ENCODE measurements around the gene NSUN5.
"Not testable (repeated sequence)": the region's sequence is repeated elsewhere in the genome, so short reads cannot be mapped to it uniquely, and the experiment has no call there.

The NSUN5 gene

DNA sequence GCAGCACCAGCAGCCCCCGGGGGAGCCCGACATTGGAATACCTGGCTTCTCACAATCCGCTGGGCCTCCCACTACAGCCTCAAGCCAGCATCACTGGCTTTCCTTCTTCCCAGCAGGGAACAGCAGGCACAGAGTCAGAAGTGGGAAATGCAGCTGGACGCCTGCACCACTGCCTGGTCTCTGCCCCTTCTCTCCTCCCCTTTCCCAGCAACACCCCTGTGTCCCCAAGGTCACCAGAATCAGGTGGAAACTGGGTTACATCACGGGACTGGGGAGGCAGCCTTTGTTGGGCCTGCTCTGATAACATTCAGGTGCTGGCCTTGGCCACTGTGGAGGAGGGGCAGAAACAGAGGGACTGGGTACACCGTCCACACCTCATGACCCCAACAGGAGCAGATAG is 16.8 kb upstream of the NSUN5 start:
- H3K27ac ChIP-seq (ENCODE audit: low read depth, low read length); H3K36me3 ChIP-seq (ENCODE audit: low read length); H3K27me3 ChIP-seq (ENCODE audit: low read length); H3K9me3 ChIP-seq (ENCODE audit: insufficient read depth, low read length); H3K9me2 ChIP-seq (replicated peaks; ENCODE audit: insufficient read depth, low read length); H3F3A ChIP-seq (ENCODE audit: insufficient read depth); H3K4me2 ChIP-seq (ENCODE audit: low read depth, low read length, poor library complexity, severe bottlenecking); H3K79me2 ChIP-seq (ENCODE audit: insufficient read depth, low read length); H4K20me1 ChIP-seq (ENCODE audit: low read depth, low read length); H2AFZ ChIP-seq (ENCODE audit: low read depth, low read length, severe bottlenecking); H3K4me3 ChIP-seq (ENCODE audit: insufficient read depth, low read length, poor library complexity, severe bottlenecking); H3K9ac ChIP-seq (ENCODE audit: low read length): not testable (repeated sequence)

DNA sequence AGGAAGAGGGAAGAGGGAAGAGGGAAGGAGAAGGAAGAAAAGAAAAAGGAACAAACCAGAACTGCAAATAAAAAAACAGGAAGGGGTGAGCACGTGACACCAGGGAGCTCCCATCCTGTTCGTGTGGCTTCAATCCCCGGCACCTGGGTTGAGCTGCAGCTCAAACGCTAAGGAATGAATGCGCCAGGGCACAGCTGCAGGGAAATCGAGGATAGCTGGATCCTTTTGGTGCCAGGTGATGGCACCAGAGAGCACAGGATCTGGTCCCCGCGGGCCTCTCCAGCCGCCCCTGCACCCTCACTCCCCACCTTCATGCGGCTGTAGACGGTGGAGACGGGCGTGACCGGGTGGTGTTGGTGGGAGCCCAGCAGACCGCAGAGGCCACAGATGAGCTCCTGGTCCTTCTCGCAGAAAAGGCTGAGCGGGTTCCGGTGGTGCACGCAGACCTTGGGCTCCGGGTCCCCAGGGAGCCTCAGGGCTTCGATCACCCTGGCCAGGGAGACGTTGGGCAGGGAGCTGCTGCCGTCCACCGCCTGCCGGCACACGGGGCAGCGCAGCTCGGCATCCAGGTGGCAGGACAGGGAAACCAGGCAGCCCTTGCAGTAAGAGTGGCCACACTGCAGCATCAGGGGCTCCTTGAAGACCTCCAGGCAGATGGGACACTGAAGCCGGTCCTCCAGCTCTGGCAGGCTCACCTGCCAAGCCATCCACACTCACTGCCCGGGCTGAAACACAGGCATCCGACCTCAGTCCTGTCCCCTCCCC is 15.6 kb upstream of the NSUN5 start:
- not testable (repeated sequence) for H3F3A ChIP-seq (ENCODE audit: insufficient read depth); H3K4me3 ChIP-seq (ENCODE audit: insufficient read depth, low read length, poor library complexity, severe bottlenecking); H3K36me3 ChIP-seq (ENCODE audit: low read length); H3K27me3 ChIP-seq (ENCODE audit: low read length); H3K4me2 ChIP-seq (ENCODE audit: low read depth, low read length, poor library complexity, severe bottlenecking); H3K79me2 ChIP-seq (ENCODE audit: insufficient read depth, low read length); H4K20me1 ChIP-seq (ENCODE audit: low read depth, low read length); H2AFZ ChIP-seq (ENCODE audit: low read depth, low read length, severe bottlenecking); H3K27ac ChIP-seq (ENCODE audit: low read depth, low read length); H3K9me2 ChIP-seq (replicated peaks; ENCODE audit: insufficient read depth, low read length); H3K9me3 ChIP-seq (ENCODE audit: insufficient read depth, low read length); H3K9ac ChIP-seq (ENCODE audit: low read length)
- TF ChIP-seq, protein P1, sequence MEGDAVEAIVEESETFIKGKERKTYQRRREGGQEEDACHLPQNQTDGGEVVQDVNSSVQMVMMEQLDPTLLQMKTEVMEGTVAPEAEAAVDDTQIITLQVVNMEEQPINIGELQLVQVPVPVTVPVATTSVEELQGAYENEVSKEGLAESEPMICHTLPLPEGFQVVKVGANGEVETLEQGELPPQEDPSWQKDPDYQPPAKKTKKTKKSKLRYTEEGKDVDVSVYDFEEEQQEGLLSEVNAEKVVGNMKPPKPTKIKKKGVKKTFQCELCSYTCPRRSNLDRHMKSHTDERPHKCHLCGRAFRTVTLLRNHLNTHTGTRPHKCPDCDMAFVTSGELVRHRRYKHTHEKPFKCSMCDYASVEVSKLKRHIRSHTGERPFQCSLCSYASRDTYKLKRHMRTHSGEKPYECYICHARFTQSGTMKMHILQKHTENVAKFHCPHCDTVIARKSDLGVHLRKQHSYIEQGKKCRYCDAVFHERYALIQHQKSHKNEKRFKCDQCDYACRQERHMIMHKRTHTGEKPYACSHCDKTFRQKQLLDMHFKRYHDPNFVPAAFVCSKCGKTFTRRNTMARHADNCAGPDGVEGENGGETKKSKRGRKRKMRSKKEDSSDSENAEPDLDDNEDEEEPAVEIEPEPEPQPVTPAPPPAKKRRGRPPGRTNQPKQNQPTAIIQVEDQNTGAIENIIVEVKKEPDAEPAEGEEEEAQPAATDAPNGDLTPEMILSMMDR (IDR thresholded peaks at IDR 0.05; ENCODE audit: insufficient read depth, low read length, poor library complexity, severe bottlenecking): peak; percentile 37

DNA sequence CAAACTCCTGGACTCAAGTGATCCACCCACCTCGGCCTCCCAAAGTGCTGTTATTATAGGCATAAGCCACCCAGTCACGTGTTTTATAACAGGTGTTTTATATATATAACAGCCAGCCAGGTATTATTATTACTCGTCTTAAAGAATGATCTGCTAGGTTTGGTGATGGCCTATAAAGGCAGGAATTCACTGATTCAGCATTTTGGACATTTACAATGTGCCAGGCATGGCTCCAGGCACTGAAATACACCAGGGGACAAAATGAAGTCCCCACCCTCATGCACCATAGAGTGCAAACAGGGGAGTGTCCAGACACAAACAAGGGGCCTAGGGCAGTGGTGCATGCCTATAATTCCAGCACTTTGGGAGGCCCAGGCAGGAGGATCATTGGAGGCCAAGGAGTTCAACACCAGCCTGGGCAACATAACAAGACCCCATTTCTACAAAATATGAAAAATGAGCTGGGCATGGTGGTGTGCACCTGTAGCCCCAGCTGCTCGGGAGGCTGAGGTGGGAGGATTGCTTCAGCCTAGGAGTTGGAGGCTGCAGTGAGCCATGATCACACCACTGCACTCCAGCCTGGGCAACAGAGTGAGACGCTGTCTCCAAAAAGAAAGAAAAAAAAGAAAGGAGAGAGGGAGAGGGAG is 14.9 kb upstream of the NSUN5 start:
- not testable (repeated sequence) for H3F3A ChIP-seq (ENCODE audit: insufficient read depth); H3K79me2 ChIP-seq (ENCODE audit: insufficient read depth, low read length); H3K9me2 ChIP-seq (replicated peaks; ENCODE audit: insufficient read depth, low read length); H3K9me3 ChIP-seq (ENCODE audit: insufficient read depth, low read length); H3K4me3 ChIP-seq (ENCODE audit: insufficient read depth, low read length, poor library complexity, severe bottlenecking); H3K27ac ChIP-seq (ENCODE audit: low read depth, low read length); H3K4me2 ChIP-seq (ENCODE audit: low read depth, low read length, poor library complexity, severe bottlenecking); H2AFZ ChIP-seq (ENCODE audit: low read depth, low read length, severe bottlenecking); H3K36me3 ChIP-seq (ENCODE audit: low read length); H3K9ac ChIP-seq (ENCODE audit: low read length); H3K27me3 ChIP-seq (ENCODE audit: low read length); H4K20me1 ChIP-seq (ENCODE audit: low read depth, low read length)

DNA sequence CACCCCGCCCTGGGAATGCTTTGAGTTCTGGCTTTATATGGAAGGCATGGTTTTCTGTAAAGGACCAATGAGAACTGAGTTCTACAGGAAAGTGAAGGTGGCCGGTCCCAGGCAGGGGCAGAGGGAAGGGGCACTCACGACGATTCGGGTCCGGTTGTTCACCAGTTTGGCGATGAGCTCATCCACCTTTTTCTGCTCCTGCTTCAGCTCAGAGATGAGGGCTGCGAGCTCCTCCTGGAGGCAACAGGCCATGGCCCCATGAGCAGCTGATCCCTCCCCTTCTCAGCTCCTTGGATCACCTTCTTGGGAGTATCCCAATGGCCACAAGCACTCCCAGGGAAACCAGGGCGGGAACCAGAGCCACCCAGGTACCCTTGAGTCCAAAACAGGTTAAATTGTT is 11.4 kb upstream of the NSUN5 start:
- H3K9me2 ChIP-seq (replicated peaks; ENCODE audit: insufficient read depth, low read length); H3F3A ChIP-seq (ENCODE audit: insufficient read depth); H4K20me1 ChIP-seq (ENCODE audit: low read depth, low read length); H3K27ac ChIP-seq (ENCODE audit: low read depth, low read length); H3K36me3 ChIP-seq (ENCODE audit: low read length); H3K4me2 ChIP-seq (ENCODE audit: low read depth, low read length, poor library complexity, severe bottlenecking); H3K27me3 ChIP-seq (ENCODE audit: low read length); H3K4me3 ChIP-seq (ENCODE audit: insufficient read depth, low read length, poor library complexity, severe bottlenecking); H2AFZ ChIP-seq (ENCODE audit: low read depth, low read length, severe bottlenecking); H3K9ac ChIP-seq (ENCODE audit: low read length); H3K9me3 ChIP-seq (ENCODE audit: insufficient read depth, low read length); H3K79me2 ChIP-seq (ENCODE audit: insufficient read depth, low read length): not testable (repeated sequence)

DNA sequence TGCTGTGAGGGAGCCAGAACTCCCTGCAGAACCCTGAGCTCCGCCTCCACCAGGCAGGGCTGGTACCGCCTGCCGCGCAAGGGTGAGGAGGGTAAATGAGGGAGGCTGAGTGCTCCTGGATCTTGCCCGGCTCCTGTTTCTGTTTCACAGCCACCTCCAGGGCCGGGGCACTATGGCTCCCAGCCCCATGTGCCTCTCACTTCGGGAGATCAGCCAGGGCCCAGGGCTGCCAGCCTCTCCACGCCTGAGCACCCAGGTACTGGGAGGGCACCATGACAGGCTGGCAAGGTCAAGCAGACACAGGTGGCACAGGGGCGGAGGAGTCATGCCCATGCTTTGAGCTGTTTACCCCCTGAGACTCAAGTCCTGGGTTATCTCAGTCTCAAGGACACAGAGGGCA is 10.9 kb upstream of the NSUN5 start:
- H3K9me3 ChIP-seq (ENCODE audit: insufficient read depth, low read length); H3K27ac ChIP-seq (ENCODE audit: low read depth, low read length); H3K36me3 ChIP-seq (ENCODE audit: low read length); H3K4me3 ChIP-seq (ENCODE audit: insufficient read depth, low read length, poor library complexity, severe bottlenecking); H4K20me1 ChIP-seq (ENCODE audit: low read depth, low read length); H3F3A ChIP-seq (ENCODE audit: insufficient read depth); H3K9me2 ChIP-seq (replicated peaks; ENCODE audit: insufficient read depth, low read length); H2AFZ ChIP-seq (ENCODE audit: low read depth, low read length, severe bottlenecking); H3K79me2 ChIP-seq (ENCODE audit: insufficient read depth, low read length); H3K9ac ChIP-seq (ENCODE audit: low read length); H3K4me2 ChIP-seq (ENCODE audit: low read depth, low read length, poor library complexity, severe bottlenecking); H3K27me3 ChIP-seq (ENCODE audit: low read length): not testable (repeated sequence)

DNA sequence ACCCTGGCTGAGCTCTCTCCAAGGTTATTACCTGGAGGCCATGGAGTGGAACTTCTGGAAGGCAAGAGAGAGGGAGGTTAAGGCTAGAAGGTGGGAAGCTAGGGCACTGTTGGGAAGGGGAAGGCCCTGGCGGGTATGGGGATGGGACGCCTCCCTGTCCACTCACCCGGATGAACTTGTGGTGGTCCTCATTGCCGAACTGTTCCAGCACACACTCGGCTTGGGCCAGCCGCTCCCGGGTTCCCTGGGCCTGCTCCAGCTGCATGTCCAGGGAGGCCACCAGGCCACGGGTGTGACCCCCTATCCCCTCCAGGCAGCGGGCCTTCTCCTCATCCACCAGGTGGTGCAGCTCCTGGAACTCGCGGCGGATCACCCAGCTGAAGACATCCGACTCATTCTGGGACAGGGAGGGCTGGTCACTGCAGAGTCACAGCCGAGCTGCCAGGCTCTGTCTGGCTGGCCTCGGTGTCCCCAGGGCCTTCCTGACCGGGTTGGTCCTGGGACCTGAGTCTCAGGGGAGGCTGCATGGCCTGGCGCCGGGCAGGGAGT is 10.1 kb upstream of the NSUN5 start:
- not testable (repeated sequence) for H3K79me2 ChIP-seq (ENCODE audit: insufficient read depth, low read length); H3K9me2 ChIP-seq (replicated peaks; ENCODE audit: insufficient read depth, low read length); H3F3A ChIP-seq (ENCODE audit: insufficient read depth); H3K4me2 ChIP-seq (ENCODE audit: low read depth, low read length, poor library complexity, severe bottlenecking); H2AFZ ChIP-seq (ENCODE audit: low read depth, low read length, severe bottlenecking); H3K36me3 ChIP-seq (ENCODE audit: low read length); H3K27me3 ChIP-seq (ENCODE audit: low read length); H4K20me1 ChIP-seq (ENCODE audit: low read depth, low read length); H3K4me3 ChIP-seq (ENCODE audit: insufficient read depth, low read length, poor library complexity, severe bottlenecking); H3K9ac ChIP-seq (ENCODE audit: low read length); H3K9me3 ChIP-seq (ENCODE audit: insufficient read depth, low read length); H3K27ac ChIP-seq (ENCODE audit: low read depth, low read length)

Data from SU-DHL-6 (cell line).